ENCODE results near the gene NPC2. TPM values are rescaled to one million over a fixed set of nuclear protein-coding genes. Genes with fewer than 3 reads are reported as not detected.

The NPC2 gene
- total RNA-seq, 1 donor = 252 TPM

DNA sequence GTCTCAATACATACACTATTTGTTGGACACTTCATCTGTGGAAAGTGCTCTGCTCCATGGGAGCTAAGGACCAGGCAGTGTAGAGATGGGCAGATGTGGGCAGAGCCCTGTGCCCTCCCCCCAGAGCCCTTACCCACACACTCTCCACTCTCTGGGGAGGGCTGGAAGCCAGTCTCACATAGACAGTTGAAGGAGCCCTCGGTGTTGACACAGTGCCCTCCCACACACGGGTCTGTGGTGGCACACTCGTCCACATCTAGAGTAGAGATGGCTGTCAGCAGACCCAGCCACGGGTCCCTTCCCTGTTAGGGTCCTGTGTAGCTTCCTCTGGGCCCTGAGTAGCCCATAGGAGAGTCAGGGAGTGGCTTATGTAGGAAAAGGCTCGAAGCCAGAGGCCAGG, 14.7 kb upstream of the NPC2 start:
- DNase-seq (ENCODE audit: low read depth) = no peak
- H3K4me3 ChIP-seq (ENCODE audit: low read depth, low read length) = no peak overlapping the region
- TF ChIP-seq, protein P1, sequence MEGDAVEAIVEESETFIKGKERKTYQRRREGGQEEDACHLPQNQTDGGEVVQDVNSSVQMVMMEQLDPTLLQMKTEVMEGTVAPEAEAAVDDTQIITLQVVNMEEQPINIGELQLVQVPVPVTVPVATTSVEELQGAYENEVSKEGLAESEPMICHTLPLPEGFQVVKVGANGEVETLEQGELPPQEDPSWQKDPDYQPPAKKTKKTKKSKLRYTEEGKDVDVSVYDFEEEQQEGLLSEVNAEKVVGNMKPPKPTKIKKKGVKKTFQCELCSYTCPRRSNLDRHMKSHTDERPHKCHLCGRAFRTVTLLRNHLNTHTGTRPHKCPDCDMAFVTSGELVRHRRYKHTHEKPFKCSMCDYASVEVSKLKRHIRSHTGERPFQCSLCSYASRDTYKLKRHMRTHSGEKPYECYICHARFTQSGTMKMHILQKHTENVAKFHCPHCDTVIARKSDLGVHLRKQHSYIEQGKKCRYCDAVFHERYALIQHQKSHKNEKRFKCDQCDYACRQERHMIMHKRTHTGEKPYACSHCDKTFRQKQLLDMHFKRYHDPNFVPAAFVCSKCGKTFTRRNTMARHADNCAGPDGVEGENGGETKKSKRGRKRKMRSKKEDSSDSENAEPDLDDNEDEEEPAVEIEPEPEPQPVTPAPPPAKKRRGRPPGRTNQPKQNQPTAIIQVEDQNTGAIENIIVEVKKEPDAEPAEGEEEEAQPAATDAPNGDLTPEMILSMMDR (IDR thresholded peaks at IDR 0.05; ENCODE audit: insufficient read depth, low read depth, low read length) = no peak

DNA sequence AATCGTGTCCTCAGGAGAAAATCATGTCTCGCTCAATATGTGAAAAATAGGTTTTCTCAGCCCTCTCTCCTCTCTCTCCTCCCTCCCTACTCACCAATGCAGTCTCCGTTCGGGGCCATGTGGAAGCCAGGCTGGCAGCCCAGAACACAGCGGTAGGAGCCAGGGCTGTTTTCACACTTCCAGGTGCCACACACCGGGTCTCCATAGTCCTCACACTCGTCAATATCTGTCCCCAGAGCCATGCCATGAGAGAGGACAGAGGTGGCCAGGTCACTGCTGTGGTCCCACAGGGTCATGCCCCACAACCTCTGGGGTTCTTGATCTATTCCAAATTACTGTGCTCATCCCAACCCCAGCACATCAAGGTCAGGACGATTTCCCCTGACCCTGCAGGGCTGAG, 14.0 kb upstream of the NPC2 start:
- TF ChIP-seq, protein P1 (IDR thresholded peaks at IDR 0.05; ENCODE audit: insufficient read depth, low read depth, low read length) = no peak

DNA sequence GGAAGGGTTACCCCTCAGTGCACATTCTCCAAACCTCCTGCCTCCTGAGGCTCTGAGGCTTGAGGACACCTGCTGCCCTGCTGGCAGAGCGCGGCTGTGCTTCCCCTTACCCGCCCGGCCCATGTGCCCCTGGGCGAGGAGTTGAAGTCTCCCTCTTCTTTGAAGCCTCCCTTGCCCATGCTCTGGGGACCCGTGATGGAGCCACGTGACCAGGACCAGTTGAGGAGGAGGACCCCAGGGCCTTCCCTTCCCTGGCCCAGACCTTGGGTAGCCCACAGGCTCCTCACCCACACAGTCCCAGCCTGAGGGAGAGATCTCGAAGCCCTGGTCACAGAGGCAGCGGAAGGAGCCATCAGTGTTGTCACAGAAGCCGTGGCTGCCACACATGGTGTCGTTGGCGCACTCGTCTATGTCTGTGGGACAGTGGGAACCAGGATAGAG, 13.3 kb upstream of the NPC2 start:
- DNase-seq (ENCODE audit: low read depth) = no peak
- TF ChIP-seq, protein P1 (IDR thresholded peaks at IDR 0.05; ENCODE audit: insufficient read depth, low read depth, low read length) = no peak
- no peak overlapping the region for H3K4me3 ChIP-seq (ENCODE audit: low read depth, low read length)

More for the DNA sequence above, 14.0 kb upstream of the NPC2 start:
- DNase-seq (ENCODE audit: low read depth) = no peak
- H3K4me3 ChIP-seq (ENCODE audit: low read depth, low read length) = no peak overlapping the region

- H3K4me3 ChIP-seq (ENCODE audit: low read depth, low read length) = no peak overlapping the region
- no peak for DNase-seq (ENCODE audit: low read depth)
- TF ChIP-seq, protein P1 (IDR thresholded peaks at IDR 0.05; ENCODE audit: insufficient read depth, low read depth, low read length) = no peak
Observed at GRCh38 chr14:74505831-74506230, 12.7 kb upstream of the NPC2 start.

DNA sequence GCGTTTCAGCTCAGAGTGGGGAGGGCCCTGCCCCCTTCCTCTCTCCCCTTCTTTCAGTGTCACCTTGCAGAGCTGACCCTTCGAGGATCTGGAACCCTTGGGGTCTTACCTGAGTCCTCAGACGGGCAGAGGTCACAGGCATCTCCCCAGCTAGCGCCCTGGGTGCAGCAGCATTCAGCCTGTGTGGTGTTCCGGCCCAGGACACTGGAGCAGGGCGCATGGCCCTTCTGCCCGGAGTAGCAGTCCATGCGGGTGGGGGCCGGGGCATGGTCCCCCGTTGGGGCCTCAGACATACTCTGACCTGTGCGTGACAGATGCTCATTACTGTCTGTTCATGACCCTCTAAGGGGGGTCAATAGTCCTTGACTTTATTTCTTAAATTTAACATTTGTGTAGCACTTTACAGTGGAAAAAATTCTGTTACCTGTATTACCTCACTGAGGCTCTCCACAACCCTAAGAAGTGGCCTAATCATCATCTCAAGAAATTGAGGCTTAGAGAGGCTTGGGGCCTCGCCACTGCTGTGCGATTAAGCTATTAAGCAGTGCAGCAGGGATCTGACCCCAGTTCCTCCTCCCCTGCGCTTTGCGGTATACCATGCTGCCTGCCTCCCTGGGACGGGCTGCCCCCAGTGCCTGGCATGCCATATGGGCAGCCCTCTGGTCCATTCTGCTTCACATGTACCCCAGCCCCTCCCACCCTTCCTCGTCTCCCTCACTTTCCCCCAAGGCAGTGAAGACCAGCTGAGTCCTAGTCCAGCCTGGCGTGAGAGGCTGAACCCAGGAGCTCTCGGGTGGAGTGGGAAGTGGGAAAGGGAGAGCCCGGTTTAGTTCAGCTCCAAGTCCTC, 12.0 kb upstream of the NPC2 start:
- DNase-seq (ENCODE audit: low read depth) = no peak
- TF ChIP-seq, protein P1 (IDR thresholded peaks at IDR 0.05; ENCODE audit: insufficient read depth, low read depth, low read length) = no peak
- H3K4me3 ChIP-seq (ENCODE audit: low read depth, low read length) = no peak overlapping the region

- no peak for DNase-seq (ENCODE audit: low read depth)
- no peak overlapping the region for H3K4me3 ChIP-seq (ENCODE audit: low read depth, low read length)
- TF ChIP-seq, protein P1 (IDR thresholded peaks at IDR 0.05; ENCODE audit: insufficient read depth, low read depth, low read length) = no peak
Observed at GRCh38 chr14:74504412-74504811, 11.3 kb upstream of the NPC2 start.
